Effector CD8-positive, alpha-beta T cell (primary cell): ENCODE measurements around the gene MVK.

Source experiments
- DNase-seq: peaks from one replicate; lab custom pipeline; 2025; lab: John Stamatoyannopoulos, UW

MVK gene

DNA sequence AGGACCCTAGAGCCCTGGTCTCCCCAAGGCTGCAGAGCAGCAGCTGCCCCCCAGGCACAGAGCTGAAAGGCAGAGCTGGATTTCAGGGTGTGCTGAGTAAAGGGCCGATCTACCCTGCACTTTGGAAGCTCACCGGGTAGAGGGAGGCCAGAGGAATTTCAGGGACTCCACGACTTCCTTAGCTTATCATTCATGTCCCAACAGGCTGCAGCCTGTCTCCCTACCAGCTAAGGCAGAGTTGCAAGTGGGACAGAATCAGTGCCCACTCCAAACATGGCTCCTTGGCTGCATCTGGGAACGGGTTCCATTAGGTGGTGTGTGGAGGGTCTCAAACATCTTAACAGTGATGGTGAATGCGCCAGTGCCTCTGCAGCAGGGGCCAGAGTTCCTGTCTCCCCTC, 27.8 kb upstream of the MVK start:
- no peak for DNase-seq

DNA sequence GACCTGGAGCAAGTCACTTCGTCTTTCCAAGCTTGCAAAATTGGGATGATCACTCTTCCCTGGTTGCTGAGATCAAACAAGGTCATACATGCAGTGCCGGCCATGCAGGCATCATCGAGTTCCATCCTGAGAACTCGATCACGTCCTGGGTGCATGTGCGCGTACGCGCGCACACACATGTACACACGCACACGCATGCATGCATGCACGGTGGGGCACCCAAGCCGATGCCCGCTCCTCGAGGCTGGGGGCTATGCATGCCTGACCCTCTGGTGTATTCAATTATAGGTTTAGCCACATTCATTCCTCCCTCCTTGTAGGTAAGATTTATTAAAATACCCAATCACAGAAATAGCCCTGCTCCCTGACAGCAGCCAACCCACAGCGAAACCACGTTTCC, 26.3 kb upstream of the MVK start:
- no peak for DNase-seq

DNA sequence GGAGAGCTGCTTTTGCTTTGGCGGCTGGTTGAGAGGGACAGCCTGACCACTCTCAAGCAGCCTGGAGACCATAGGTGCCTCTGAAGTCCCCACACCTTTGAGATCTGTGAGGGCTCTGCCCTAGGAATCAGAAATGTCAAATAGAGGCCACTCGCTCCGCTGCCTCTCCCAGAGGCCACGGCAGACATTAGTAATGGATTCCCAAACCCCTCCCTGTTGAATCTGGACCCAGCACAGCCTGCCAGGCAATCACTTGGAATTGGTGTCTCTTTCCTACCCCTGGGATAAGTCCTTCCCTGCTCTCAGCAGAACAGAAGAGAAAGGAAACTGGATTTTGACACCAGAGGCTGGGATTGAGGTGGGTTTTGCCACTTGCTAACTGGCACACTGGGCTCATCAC, 25.3 kb upstream of the MVK start:
- no peak for DNase-seq

GRCh38 chr12:109549613-109550270, 23.9 kb upstream of the MVK start:
- no peak for DNase-seq

GRCh38 chr12:109550281-109550680, 23.3 kb upstream of the MVK start:
- DNase-seq = no peak

- no peak for DNase-seq
Measured at GRCh38 chr12:109551108-109551507, 22.5 kb upstream of the MVK start.

GRCh38 chr12:109552971-109553370, 20.6 kb upstream of the MVK start:
- no peak for DNase-seq

- DNase-seq = no peak
Measured at GRCh38 chr12:109553483-109553882, 20.1 kb upstream of the MVK start.

DNA sequence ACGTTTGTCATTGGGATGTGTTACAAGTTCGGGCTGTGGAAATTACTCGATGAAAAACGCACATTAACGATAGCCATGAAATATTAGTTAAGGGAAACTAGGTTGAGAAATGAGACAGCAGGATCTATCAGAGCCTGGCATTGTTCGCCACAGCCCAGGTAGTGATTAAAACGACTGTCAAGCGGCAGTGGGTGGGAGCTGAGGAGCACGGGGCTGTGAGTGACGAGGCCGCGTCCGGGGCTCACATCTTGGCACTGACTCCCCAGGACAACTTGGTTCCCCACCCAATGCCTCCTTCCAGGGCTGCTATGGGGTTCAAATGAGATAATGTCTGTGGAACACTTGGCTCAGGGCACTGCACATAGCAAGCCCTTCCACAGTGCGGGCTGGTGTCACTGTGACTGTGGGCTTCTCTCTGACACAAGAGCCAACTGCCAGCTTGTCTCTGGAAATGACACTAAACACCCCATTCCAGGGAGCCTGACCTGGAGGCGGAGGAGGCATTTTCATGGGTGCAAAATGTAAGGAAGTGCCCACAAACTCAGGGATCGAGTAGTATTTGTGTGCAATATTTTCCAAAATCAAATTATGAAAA, 19.6 kb upstream of the MVK start:
- DNase-seq = no peak

DNA sequence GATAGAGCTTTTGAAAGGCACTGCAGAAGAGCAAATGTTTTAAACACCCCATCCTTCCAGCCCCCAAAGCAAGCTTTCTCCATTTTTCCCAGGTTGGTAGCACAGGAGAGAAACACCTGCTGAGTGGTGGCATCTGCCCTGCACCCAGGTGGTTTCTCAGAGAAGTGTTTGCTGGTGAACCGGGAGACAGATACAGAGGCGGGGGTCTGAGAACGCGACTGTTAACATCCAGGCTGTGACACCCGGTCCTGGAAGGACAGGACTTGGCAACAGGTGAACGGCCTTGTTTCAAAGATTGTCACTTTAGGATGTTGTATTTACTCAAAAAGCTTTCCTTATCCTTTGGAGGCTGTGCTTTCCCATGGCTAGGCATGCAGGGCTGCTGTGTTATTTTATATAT, 18.8 kb upstream of the MVK start:
- no peak for DNase-seq

GRCh38 chr12:109555431-109556315, 17.9 kb upstream of the MVK start:
- no peak for DNase-seq

- DNase-seq = no peak
Measured at GRCh38 chr12:109557200-109557599, 16.4 kb upstream of the MVK start.

DNA sequence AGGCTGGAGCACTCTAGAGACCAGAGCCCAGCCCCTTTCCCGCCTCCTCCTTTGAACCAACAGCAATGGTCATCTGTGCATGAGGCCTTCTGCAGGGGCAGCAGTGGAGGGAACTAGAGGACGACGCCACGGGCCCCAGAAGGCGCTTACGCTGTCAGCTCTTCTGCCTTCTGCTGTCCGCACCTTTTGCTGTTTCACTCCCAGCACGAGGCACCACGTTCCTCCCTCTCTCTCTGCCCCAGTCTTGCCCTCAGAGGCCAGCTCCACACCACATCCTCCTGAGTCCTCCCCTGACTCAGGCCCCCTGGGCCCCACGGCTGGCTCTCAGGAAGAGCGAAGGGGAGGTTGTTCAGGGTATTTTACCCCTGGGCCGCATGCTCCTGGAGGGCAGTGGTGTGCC, 15.8 kb upstream of the MVK start:
- no peak for DNase-seq

GRCh38 chr12:109558374-109559199, 15.0 kb upstream of the MVK start:
- no peak for DNase-seq

DNA sequence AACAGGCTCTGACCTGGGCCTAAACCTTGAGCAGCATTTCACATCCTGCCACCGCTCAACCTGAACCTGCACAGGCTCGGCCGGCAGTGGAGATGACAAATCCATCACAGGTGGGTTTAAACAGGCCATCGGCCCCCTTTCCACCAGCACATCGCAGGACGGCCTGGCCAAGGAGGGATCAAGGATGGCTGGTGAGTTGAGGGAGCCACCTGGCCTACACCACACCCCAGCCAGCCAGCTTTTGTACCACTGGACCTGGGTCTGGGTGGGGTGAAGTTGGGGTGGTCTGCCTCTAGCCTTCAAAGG, 14.4 kb upstream of the MVK start:
- DNase-seq = no peak

GRCh38 chr12:109559601-109560000, 14.0 kb upstream of the MVK start:
- DNase-seq = no peak

GRCh38 chr12:109560867-109561710, 12.5 kb upstream of the MVK start:
- no peak for DNase-seq

GRCh38 chr12:109561711-109562030, 11.9 kb upstream of the MVK start:
- no peak for DNase-seq

DNA sequence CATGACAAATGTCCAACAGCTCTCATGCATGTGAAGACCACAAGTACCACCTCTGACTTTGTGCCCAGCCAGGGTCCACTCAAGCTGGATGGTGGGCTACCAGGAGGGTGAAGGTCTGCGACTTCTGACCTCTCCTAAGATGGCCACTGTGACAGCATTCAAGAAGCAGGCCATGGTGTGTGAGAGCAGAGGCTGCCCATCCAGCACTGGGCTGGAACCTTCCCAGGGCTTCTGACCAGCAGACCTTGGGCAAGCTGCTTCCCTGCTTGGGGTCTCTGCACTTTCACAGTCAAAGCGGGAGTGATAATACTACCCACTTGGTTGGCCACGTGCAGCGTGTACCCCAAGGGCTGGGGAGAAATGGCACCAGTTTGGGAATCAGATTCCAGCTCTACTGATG, 10.7 kb upstream of the MVK start:
- no peak for DNase-seq

DNA sequence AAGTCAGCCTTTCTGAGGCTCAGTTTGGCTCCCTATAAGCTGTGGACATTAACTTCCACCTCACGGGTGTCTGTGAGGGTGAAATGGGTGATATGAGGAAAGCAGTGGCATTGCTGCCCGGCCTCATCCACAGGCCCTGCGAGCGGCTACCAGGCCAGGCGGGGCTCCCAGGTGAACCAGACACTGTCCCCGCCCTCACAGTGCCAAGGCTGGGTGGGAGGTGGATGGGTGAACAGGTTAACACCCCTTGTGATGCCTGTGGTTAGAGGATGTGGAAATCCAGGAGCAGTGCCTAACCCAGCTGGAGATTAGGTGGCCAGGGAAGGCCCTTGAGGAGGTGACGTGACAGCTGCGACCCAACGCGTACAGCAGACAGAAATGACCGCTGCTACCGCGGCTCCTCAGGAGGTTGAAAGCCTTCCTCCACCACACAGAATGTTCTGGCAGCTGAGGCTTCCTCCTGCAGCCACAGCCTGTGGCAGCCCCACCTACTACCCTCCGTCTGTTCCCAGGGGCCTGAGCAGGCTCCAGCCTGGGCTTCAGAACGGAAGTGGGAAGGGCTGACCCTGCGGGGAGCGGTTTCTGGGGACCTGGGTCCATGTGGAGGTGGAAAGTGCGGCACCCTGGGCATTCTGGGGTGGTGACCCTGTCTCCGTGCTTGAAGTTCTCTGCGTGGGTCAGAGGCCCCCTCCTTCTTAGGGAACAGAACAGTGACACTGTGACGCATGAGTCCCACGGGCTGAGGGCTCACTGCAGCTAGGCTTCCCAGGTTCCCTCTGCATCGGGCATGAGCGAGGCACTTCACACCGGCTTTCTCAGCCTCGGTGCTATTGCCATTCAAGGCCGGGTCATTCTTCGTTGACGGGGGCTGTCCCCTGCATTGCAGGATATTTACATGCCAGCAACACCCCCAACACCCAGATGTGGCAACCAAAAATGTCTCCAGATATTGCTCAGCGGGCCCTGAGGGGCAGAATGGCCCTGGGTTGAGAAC, 10.0 kb upstream of the MVK start:
- DNase-seq = no peak
